ENCODE measurements around the gene PIAS3. TPM values are rescaled to one million over a fixed set of nuclear protein-coding genes. Genes with fewer than 3 reads are reported as not detected.

The PIAS3 gene
- total and polyA plus RNA-seq, 2 experiments from 2014 or later, result 35.7 to 45.4 TPM

DNA sequence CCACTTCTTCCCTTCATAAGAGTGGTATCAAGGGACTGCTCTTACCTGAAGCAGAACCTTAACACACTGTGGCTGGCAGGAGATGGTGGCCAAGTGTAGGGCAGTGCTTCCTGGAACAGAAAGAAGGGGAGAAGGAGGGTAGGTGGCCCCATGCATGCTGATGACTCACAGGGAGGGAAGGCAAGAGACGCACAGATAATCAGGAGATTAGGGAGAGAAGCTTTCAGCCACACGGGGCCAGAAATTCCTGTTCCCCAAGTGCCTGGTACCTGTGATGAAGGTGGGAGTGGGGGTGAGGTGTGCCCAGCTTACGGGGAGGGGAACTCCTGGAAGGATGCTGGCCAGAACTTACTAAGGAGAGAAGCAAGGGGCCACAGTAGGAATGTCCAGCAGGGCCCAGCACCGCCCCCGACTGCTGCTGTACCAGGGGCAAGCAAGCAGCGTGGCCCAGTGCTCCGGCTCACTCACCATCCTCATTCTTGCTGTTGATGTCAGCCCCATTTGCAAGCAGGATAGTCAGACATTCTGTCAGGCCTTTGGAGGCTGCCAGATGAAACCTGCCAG lies 19.1 kb upstream of the PIAS3 start (continued):
- TF ChIP-seq, protein P1, sequence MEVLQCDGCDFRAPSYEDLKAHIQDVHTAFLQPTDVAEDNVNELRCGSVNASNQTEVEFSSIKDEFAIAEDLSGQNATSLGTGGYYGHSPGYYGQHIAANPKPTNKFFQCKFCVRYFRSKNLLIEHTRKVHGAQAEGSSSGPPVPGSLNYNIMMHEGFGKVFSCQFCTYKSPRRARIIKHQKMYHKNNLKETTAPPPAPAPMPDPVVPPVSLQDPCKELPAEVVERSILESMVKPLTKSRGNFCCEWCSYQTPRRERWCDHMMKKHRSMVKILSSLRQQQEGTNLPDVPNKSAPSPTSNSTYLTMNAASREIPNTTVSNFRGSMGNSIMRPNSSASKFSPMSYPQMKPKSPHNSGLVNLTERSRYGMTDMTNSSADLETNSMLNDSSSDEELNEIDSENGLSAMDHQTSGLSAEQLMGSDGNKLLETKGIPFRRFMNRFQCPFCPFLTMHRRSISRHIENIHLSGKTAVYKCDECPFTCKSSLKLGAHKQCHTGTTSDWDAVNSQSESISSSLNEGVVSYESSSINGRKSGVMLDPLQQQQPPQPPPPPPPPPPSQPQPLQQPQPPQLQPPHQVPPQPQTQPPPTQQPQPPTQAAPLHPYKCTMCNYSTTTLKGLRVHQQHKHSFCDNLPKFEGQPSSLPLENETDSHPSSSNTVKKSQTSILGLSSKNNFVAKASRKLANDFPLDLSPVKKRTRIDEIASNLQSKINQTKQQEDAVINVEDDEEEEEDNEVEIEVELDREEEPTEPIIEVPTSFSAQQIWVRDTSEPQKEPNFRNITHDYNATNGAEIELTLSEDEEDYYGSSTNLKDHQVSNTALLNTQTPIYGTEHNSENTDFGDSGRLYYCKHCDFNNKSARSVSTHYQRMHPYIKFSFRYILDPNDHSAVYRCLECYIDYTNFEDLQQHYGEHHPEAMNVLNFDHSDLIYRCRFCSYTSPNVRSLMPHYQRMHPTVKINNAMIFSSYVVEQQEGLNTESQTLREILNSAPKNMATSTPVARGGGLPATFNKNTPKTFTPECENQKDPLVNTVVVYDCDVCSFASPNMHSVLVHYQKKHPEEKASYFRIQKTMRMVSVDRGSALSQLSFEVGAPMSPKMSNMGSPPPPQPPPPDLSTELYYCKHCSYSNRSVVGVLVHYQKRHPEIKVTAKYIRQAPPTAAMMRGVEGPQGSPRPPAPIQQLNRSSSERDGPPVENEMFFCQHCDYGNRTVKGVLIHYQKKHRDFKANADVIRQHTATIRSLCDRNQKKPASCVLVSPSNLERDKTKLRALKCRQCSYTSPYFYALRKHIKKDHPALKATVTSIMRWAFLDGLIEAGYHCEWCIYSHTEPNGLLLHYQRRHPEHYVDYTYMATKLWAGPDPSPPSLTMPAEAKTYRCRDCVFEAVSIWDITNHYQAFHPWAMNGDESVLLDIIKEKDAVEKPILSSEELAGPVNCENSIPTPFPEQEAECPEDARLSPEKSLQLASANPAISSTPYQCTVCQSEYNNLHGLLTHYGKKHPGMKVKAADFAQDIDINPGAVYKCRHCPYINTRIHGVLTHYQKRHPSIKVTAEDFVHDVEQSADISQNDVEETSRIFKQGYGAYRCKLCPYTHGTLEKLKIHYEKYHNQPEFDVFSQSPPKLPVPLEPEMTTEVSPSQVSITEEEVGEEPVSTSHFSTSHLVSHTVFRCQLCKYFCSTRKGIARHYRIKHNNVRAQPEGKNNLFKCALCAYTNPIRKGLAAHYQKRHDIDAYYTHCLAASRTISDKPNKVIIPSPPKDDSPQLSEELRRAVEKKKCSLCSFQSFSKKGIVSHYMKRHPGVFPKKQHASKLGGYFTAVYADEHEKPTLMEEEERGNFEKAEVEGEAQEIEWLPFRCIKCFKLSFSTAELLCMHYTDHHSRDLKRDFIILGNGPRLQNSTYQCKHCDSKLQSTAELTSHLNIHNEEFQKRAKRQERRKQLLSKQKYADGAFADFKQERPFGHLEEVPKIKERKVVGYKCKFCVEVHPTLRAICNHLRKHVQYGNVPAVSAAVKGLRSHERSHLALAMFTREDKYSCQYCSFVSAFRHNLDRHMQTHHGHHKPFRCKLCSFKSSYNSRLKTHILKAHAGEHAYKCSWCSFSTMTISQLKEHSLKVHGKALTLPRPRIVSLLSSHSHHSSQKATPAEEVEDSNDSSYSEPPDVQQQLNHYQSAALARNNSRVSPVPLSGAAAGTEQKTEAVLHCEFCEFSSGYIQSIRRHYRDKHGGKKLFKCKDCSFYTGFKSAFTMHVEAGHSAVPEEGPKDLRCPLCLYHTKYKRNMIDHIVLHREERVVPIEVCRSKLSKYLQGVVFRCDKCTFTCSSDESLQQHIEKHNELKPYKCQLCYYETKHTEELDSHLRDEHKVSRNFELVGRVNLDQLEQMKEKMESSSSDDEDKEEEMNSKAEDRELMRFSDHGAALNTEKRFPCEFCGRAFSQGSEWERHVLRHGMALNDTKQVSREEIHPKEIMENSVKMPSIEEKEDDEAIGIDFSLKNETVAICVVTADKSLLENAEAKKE (CRISPR knock-in tag; IDR thresholded peaks at IDR 0.05), result no peak
- no peak for TF ChIP-seq POLR2AphosphoS5 (IDR thresholded peaks at IDR 0.05; ENCODE audit: low read depth)

DNA sequence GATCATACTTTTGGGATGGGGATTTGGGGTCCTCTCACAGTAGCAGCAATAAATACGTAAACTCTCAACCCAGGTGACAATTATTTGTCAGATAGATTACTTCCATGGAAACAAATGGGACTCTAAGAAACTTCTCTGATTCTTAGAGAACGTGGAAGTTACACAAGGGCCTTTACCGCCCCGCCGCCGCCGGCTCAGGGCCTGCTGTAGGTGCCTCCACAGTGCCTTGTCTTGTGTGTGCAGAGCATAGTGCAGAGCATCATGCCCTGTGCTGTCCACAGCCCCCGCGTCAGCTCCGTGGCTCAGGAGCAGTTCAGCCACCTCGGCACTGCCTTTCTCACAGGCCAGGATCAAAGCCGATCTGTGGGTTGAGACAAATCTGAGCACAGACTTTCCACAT lies 15.8 kb upstream of the PIAS3 start:
- Histone ChIP-seq H3K9me2 (ENCODE audit: insufficient read depth) (no peaks in the 10 kb centered on the region), H4K20me1 (replicated peaks; ENCODE audit: insufficient read depth) (no peaks in the 10 kb centered on the region), H3K4me1 (ENCODE audit: insufficient read depth) (peaks cover 9% of the 10 kb centered on the region), H3K79me2 (replicated peaks; ENCODE audit: insufficient read depth) (no peaks in the 10 kb centered on the region), H3K4me2 (no peak overlapping the region), H3K27me3 (ENCODE audit: insufficient read depth) (peaks cover 33% of the 10 kb centered on the region), H2AFZ (no peak overlapping the region), H3K4me3 (no peak overlapping the region), H3F3A (replicated peaks; ENCODE audit: low read depth) (0 out of 2 replicates have a peak, but pooled peaks cover 9% of the 10 kb centered on the region), H3K27ac (ENCODE audit: low read depth) (no peak overlapping the region), H3K36me3 (ENCODE audit: insufficient read depth) (no peaks in the 10 kb centered on the region)
- ATAC-seq (no peak), DNase-seq (ENCODE audit: low spot score) (no peak)
- Mint-ChIP-seq H3K27me3 (ENCODE audit: insufficient read depth, low read depth, poor library complexity) (peaks cover 29% of the 10 kb centered on the region), H3K4me1 (peaks cover 33% of the 10 kb centered on the region), H3K36me3 (ENCODE audit: low read depth) (no peaks in the 10 kb centered on the region), H3K4me3 (no peak overlapping the region), H3K9me3 (0 out of 3 replicates have a peak, but pooled peaks cover 4% of the 10 kb centered on the region), H3K27ac (no peak overlapping the region)
- TF ChIP-seq ZNF114 (CRISPR knock-in tag; IDR thresholded peaks at IDR 0.05) (no peak), POLR2AphosphoS5 (IDR thresholded peaks at IDR 0.05; ENCODE audit: low read depth) (no peak), EZH2 (IDR thresholded peaks at IDR 0.05; ENCODE audit: low read depth, unreplicated experiment) (no peak), CREB1 (CRISPR knock-in tag; IDR thresholded peaks at IDR 0.05; ENCODE audit: low read depth) (no peak), STAT1 (IDR thresholded peaks at IDR 0.05; ENCODE audit: unreplicated experiment) (no peak), CTCF (conservative IDR thresholded peaks at IDR 0.05; ENCODE audit: low read depth in 2 of 2) (no peak), JUNB (IDR thresholded peaks at IDR 0.05; ENCODE audit: unreplicated experiment) (no peak)
- TF ChIP-seq, protein P2, sequence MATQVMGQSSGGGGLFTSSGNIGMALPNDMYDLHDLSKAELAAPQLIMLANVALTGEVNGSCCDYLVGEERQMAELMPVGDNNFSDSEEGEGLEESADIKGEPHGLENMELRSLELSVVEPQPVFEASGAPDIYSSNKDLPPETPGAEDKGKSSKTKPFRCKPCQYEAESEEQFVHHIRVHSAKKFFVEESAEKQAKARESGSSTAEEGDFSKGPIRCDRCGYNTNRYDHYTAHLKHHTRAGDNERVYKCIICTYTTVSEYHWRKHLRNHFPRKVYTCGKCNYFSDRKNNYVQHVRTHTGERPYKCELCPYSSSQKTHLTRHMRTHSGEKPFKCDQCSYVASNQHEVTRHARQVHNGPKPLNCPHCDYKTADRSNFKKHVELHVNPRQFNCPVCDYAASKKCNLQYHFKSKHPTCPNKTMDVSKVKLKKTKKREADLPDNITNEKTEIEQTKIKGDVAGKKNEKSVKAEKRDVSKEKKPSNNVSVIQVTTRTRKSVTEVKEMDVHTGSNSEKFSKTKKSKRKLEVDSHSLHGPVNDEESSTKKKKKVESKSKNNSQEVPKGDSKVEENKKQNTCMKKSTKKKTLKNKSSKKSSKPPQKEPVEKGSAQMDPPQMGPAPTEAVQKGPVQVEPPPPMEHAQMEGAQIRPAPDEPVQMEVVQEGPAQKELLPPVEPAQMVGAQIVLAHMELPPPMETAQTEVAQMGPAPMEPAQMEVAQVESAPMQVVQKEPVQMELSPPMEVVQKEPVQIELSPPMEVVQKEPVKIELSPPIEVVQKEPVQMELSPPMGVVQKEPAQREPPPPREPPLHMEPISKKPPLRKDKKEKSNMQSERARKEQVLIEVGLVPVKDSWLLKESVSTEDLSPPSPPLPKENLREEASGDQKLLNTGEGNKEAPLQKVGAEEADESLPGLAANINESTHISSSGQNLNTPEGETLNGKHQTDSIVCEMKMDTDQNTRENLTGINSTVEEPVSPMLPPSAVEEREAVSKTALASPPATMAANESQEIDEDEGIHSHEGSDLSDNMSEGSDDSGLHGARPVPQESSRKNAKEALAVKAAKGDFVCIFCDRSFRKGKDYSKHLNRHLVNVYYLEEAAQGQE (IDR thresholded peaks at IDR 0.05; ENCODE audit: unreplicated experiment), result no peak
- TF ChIP-seq, protein P3, sequence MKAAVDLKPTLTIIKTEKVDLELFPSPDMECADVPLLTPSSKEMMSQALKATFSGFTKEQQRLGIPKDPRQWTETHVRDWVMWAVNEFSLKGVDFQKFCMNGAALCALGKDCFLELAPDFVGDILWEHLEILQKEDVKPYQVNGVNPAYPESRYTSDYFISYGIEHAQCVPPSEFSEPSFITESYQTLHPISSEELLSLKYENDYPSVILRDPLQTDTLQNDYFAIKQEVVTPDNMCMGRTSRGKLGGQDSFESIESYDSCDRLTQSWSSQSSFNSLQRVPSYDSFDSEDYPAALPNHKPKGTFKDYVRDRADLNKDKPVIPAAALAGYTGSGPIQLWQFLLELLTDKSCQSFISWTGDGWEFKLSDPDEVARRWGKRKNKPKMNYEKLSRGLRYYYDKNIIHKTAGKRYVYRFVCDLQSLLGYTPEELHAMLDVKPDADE (IDR thresholded peaks at IDR 0.05), result no peak
